HG02884 (cell line): ENCODE data around the gene SRRM2.

ENCODE experiments used
- ATAC-seq: cut with Tn5 transposase; IDR thresholded peaks from one replicate; pipeline ENCODE4 v1.9.1; 2021; ENCODE audit warnings: mild to moderate bottlenecking, moderate library complexity; ENCODE audit not compliant: unreplicated experiment

Gene SRRM2

DNA sequence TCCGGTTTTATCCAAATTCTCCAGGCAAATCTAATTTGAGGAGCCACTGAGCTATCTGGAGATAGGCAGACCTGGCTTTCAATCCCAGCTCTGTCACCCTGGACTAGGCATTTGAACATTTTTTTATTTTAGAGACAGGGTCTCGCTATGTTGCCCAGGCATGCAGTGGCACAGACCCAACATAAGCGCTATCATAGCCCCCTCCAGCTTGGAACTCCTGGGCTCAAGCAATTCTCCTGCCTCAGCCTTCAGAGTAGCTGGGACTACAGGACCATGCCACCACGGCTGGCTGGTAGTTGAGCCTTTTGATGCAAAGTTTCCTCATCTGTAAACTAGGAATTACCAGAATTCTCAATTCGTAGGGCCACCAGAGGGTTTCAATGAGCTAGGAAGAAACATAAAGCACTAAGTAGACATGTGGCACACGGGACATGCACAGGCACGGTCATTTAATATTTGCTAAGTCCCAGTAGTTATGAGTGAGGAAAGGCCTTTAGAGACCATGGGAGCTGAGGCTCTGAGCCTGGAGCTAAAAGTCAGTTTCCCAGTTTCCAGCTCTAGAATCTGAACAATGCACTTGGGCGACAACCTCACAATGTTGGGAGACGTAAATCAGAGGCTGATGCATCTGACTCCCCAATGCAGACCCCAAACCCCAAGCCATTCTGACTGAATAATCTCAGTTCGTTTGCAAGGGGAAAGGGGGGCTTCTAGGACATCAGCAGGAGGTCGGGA is 23.5 kb downstream of the SRRM2 start:
- ATAC-seq = no peak

DNA sequence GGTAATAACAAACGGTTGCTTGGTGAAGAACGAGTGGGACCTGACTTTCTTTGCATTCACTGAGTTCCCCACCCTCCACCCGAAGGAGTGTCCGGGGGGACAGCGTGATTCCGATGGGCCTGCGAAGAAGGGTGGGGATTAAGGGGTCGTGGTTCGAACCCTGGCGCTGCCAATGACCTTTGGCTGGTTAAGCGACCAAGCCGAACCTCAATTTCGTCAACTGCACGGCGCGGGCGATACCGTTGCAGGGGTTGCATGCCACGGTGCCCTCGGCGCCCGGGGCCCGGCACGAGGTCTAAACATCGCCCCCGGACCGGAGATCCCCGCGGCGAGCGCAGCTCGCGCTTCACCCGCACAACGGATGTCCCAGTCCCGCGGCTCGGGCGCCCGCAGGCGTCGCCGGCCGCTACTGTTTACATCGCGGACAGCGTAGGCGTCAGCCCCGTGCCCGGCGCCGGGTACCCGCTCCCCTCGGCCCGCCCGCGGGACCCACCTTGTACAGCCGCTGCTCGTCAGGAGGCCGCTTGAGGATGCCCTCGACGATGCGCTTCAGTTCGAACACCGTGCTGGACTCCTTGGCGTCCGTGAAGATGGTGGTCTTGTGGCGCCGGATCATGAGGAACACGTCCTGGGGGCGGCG is 24.2 kb downstream of the SRRM2 start:
- peak; percentile 22 for ATAC-seq

DNA sequence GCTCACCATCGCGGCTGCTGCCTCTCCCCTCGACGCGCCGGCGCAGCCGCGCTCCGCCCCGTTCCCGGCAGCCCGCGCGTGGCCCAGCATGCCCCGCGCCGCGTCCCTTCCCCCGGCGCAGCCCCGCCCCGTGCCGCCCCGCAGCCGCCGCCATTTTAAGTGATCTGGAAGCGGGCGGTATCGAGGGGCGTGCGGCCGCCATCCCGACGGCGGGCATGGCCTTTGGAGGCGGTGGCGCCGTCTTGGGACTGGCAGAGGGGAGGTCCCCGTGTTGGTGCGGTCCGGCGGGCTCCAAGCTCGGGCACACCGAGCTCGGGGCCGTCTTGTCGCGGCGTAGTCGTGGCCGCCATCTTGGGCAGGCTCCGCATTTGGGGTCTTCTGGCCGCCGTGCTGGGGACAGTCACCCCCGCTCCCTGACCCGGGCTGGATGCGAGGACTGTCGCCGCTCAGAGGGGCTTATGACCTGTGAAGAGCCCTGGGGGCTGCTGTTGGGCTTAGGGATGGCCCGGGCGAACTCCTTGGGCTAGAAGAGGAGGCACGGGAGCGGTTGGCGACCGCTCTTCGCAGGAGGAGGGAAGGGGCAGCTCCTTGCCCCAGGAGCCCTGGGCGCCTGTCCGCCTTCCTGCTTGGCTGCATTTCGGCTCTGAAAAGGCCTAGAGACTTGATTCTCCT is 24.9 kb downstream of the SRRM2 start, which contains the start of gene ELOB:
Gene ELOB (minus strand): TSS at position 50 of the 672 bp plus-strand sequence. CDS start 41 bp downstream, at position 9.
- ATAC-seq = peak; percentile 70

DNA sequence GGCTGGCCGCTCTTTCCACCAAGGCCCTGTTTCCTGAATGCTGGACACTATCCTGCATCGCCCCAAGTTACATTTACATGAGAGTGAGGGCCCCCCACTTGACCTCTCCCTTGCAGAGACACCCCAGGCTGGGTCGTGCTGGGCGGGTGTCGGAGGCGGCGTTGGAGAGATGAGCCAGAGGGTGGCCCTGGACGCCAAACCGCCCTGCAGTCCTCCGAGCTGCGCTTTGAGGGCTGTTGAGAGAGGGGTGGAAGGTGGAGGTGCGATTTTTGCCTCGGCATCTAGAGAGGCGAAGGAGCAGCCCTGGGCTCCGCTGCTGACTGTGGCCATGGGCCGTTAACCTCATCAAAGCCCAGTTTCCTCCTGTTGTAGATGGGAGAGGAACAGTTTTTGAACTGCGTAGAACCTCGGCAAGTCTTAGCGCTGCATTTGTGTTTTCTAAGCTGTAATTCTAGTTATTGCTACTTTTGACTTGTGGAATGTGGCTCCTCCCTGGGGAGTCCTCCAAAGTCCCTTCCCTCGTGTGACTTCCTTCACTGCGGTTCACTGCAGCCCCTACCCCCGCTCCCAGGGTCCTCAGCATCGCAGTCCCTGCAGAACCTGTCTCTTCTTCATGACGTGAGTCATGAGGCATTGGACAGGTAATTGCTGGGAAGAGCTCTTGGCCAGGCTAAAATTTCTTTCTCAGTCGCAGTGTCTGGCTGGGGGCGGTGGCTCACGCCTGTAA is 25.6 kb downstream of the SRRM2 start:
- no peak for ATAC-seq

DNA sequence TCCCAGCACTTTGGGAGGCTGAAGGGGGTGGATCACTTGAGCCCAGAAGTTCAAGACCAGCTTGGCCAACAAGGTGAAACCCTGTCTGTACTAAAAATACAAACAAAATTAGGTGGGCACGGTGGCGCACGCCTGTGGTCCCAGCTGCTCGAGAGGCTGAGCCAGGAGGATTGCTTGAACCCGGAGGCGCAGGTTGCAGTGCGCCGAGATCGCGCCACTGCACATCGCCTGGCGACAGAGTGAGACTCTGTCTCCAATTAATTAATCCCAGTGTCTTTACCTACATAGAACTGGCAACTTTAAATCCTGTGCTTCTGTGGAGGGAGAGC is 26.2 kb downstream of the SRRM2 start:
- no peak for ATAC-seq

DNA sequence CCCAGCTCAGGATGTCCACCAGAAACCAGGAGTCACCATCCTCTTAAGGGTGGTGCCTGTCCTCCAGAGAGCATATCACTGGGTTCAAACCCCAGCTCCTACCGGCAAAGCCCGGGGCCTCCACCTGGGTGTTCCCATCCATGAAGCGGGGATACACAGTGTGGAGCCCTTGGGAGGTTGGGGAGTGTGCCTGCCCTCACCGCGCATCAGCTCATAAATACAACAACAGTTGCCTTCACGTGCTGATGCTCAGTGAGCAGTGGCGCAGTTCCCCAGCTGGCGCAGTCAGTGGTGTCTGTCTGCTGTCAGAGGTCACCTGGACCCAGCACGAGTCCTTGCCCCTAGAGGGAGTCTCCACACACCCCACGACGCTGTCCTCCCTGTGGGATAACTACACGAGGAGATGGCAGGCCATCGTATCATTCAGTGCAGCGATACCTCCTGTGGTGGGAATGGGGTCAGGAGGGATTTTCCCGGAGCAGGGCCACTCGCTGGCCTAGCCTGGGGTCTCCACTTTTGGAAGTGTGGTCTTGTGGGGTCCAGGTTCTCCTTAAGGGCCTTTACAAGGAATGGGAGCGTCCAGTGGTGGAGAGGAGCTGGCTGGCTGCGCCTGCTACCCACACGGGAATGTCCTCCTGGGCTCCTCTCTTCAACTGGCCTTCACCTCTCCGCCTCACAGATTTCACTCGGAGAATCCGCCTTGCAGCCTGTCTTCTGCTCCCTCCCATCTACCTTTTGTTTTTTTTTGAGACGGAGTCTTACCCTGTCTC is 26.9 kb downstream of the SRRM2 start:
- ATAC-seq = no peak

DNA sequence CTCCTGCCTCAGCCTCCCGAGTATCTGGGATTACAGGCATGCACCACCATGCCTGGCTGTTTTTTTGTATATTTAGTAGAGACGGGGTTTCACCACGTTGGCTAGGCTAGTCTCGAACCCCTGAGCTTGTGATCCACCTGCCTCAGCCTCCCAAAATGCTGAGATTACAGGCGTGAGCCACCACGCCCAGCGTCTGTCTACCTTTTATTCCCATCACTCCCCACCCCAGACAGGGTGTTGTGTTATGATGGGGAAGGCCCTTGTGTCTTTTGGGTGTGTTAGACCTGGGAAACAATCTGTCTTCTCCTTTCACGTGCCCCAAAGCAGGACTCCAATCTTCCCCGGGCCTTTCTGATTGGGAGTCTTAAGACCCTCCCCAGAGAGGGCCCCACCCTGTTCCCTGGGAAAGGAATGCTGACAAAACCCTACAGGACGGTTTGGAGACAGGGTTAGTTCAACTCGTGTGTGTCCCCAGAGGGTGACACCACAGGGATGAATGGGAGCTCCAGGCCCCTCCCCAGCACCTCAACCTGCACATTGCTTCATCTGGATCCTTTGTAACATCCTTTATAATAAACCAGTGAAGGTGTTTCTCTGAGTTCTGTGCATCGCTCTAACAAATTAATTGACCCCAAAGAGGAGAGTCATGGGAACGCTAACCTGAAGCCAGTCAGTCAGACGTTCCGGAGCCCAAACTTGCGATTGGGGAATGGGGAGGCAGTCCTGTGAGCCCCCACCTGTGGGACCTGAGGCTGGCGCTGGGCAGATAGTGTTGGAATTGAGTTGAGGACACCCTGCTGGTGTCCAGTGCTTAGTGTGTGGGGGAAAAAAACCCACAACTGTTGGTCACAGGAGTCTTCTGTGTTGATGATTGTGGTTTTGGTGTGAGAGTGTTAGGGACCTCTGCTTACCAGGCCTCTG is 27.8 kb downstream of the SRRM2 start:
- no peak for ATAC-seq

DNA sequence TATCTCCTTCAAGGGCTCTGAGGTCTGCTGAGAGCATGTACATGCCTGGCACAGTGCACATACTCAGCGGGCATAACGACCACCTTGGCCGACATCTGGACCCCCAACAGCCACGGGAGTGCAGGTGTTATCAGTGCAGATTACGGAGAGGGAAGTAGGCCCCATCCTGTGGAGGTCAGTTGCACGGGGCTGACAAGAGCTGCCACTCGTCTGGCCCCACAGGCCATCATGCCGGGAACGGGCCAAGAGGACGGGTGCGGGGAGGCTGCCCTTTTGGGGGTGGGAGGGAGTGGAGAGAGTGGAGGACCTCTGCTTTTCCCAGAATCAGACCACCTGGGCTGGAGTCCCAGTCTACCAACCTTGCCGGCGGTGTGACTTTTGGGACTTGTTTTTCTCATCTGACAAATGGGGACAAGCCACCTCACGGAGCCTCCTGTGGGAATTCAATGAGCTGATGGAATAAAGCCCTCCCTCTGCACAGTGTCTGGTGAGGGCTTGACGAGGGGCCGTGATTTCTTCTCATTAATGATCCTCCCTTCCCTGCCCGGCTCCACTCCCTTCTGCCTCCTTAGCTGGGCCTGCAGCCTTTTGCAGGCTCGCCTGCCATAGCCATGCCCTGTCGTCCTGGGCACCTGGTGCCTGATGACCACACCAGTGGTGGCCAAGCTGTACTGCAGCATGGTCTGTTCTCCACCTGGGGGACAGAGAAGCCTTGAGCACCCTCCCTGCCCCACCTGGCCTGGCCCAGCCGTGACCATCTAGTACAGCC is 30.3 kb downstream of the SRRM2 start:
- ATAC-seq = no peak

DNA sequence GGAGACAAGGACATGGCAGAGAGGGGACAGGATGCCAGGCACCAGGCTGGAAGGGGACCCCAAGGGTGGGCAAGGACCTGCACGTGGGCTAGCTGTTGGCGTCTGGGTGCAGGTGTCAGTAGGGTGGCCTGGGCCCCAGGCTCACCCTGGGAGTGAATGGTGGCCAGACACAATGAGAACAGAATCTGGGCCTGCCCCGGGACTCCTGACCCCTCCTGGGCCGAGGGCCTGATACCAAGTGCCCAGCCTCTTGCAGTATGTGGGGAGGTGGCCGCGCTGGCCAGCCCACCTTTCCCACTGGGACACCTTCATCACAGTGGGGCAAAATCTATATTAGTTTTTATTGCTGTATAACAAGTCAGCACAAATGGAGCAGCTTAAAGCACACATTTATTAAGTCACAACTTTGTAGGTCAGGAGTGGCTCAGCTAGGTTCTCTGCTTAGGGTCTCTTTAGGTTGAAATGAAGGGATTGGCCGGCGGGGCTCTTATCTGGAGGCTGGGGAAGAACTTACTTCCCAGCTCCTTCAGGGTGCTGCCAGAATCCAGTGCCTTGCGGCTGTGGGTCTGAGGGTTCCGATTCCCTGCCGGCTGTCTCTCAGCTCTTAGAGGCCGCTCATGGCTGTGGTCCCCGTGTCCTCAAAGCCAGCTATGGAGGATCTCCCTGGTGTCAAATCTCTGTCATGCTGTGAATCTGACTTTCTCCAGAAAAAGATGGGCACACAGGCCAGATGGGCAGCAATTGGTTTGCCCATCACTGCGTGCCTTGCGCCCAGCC is 31.3 kb downstream of the SRRM2 start:
- no peak for ATAC-seq

DNA sequence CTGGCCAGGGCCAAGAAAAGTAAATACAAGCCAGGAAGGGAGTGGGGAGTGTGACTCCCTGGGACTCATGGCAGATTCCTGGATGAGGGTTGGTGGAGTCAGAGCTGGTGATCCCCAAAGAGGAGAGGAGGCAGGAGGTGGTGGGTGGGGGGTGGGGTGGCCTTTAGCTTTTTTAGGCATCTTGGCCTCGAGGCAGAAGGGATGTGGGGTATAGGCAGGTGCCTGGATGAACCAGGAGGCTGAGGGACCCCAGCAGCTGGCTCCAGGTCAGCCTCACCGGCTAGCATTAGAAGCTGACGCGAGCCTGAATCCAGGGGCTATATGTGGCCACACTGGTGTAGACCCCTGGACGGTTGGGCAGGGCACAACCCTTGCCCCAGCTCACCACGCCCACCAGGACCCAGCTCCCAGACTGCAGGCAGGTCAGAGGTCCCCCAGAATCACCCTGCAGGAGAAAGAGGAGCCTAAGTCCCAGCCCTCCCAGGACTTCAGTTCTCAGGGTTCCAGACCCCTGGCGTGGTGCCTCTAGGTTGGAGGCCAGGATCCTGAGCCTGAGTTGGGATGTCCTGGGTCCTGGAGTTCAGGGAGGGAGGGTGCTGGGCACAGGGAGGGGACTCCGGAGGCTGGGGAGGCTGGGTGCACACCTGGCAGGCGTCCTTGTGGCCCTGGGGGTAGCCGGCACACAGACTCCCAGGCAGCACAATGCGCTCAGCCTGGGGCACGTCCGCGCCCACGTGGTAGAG is 32.1 kb downstream of the SRRM2 start:
- ATAC-seq = no peak

DNA sequence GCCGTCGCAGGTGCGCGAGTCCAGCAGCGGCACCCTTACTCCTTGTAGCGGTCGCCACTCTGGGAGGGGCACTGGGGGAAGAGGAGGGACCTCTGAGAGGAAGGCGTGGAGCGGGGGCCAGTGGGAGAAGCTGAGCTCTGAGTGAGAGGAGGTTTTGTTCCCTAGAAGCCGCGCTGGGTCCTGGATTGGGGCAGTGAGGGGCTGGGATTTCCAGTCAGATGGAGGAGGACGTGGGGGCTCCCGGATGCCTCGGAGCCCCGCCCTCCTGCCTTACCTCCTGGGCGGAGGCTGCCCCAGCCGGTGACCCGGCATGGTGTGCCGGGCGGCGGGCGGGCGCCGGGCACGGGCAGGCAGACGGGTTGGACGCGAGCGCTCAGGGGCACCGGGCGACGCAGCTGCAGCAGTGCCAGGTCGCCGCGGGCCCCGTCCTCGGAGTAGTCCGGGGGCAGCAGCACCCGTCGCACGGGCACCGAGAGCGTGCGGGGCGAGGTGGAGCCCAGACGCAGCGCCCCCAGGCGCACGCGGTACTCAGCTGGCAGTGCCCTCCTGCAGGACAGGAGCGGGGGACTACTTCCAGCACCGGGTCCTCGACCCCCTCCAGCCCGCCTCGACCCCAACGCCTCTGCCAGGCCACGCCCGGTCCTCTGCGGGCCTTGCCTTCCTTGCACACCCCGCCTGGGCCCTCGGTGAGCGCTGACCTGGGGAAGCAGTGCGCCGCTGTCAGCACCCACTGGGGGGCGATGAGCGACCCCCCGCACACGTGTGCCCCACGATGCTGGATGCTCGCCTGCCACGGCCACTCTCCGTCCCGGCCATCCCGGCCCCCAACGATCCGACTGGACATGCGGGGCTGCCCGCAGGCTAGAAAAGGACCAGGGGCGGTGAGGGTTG is 32.9 kb downstream of the SRRM2 start:
- ATAC-seq = no peak

DNA sequence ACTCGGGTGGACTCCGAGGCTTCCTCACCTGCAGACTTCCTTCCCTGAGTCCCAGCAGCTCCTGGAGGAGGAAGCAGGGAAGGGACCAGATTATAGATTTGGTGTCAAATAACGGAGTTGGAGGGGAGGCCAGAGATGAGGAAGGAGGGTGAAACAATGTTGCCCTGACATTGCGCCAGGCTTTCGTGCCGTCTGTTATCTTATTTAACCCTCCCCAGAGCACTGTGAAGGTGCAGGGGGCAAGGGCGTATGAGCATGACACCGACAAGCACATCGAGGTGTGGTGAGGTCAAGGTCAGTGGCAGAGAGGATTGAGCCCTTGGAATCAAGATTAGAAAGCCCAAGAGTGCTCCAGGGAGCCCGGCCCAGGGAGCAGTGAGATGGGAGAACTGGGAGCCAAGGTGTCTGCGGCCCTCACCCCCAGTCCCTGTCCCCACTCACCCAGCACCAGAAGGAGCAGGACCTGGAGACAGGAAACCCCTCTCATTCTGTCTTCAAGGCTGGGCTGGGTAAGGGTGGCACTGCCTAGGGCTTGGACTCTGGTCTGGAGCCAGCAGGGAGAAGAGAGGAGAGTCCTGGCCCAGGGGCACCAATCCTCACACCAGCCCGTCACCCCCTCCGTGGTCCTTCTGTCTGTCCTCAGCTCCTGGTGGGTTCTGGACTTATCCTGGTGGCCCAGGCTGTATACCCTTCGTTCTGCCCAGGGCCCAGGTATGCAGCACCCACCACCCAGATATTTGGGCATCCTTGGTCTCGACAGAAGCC is 33.8 kb downstream of the SRRM2 start:
- ATAC-seq = no peak

DNA sequence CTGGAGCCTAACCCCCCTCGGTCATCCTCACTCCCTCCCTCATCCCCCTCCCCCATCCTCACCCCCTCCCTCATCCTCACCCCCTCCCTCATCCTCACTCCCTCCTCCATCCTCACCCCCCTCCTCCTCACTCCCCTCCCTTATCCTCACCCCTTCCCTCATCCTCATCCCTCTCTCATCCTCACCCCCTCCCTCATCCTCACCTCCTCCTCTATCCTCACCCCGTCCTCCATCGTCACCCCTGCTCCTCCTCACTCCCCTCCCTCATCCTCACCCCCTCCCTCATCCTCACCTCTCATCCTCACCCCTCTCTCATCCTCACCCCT is 34.4 kb downstream of the SRRM2 start:
- no peak for ATAC-seq

DNA sequence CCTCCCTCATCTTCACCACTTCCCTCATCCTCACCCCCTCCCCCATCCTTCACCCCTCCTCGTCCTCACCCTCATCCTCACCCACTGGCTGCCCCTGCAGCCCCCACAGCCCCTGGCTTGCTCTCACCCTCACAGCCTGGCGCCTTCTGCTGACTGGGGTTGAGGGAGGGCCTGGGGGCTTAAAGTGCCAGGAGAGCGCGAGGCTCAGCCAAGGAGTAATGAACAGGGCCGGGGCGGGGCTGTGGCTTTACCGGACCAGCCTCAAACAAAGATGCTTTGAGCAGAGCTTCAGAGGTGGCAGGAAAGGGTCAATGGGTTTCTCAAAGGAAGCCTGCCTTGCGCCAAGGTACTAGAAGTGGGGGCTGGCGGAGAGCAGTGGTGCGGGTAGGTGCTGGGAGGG is 35.0 kb downstream of the SRRM2 start, which contains the start of gene PRSS33:
Gene PRSS33 (minus strand): TSS at position 155 of the 400 bp plus-strand sequence. CDS start 1,013 bp downstream, outside the sequence.
- ATAC-seq = no peak

DNA sequence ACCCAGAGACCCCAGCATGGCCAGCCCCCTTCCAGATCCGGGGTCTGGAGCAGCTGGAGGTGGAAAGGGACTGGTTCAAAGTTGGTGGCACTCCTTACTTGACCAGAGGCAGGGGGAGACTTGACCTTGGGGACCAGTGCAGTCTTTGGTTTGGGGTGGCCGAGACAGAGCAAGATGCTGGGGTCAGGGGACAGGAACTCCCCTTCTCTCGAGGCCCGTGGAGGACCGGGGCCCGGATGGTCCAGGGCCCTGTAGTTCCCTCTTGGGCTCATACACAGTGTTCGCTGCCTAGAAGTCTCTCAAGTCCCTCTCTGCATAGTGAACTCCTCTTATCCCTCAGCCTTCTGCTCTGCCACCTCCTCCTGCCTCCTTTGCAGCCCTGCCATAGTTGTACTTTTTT is 35.5 kb downstream of the SRRM2 start:
- no peak for ATAC-seq

DNA sequence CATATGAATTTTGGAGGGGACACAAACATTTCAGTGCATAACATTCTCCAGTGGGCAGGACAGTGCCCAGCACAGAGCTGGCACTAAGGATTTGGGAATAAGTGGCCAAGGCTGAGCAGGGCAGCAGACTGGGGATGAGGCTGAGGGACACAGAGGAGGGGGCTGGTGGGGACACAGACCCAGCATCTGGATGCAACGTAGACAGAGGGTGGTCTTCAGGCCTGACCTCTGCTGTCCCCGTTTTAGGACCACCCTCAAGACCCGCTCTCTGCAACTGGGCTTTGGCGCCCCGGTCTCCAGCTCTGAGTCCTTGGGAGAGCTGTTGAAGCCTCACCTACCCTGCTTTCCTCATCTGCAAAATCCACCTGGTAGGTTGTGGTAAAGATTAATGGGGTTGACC is 38.2 kb downstream of the SRRM2 start:
- ATAC-seq = no peak
